ENCODE measurements around the gene SMARCA4.

- TF ChIP-seq POLR2A (IDR thresholded peaks at IDR 0.05) (no peak), CTCF (IDR thresholded peaks at IDR 0.05) (no peak)
These were observed 137.5 kb downstream of the SMARCA4 start for GRCh38 chr19:11098327-11098726.
